Endothelial cell of hepatic sinusoid (primary cell): ENCODE measurements around the gene BCAS3.

ENCODE experiments used
- in situ Hi-C: cut with HindIII; loops from 2 replicates; pipeline ENCODE4 v1.10.0; 2017; ENCODE audit warnings: low sequenced_read_pairs

The BCAS3 gene

GRCh38 chr17:61384692-61385576, 707.3 kb downstream of the BCAS3 start:
- in situ Hi-C loops: loop anchor here (5.0 kb wide), 2 partner anchors 58 to 83 kb away; no protein-coding TSS in a partner anchor

- in situ Hi-C loops: loop anchor here (5.0 kb wide), 2 partner anchors 58 to 83 kb away; no protein-coding TSS in a partner anchor
Measured at GRCh38 chr17:61385577-61386236, 708.1 kb downstream of the BCAS3 start.

- in situ Hi-C loops: loop anchor here (5.0 kb wide), 2 partner anchors 59 to 84 kb away; no protein-coding TSS in a partner anchor
Measured at GRCh38 chr17:61386251-61386650, 708.6 kb downstream of the BCAS3 start.

DNA sequence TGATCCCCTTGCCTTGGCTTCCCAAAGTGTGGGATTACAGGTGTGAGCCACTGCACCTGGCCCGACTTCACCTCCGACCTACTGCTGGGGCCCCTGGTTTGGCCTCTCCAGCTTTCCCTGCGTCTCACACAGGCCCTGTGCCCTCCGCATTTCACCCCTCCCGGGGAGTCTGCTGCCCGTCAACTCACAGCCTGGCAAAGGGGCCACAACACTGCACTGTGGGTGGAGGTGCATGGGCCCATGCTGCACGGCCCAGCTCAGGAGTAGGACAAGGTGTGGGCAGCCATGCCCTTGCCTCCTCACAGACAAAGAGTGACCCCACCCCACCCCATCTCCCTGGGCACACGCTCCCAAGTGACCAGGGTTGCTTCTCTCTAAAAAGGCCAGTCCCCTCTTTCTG, 709.4 kb downstream of the BCAS3 start:
- in situ Hi-C loops: loop anchor here (5.0 kb wide), 2 partner anchors 60 to 85 kb away; no protein-coding TSS in a partner anchor

- in situ Hi-C loops: loop anchor here (5.0 kb wide), 2 partner anchors 60 to 85 kb away; no protein-coding TSS in a partner anchor
Measured at GRCh38 chr17:61387511-61388305, 710.1 kb downstream of the BCAS3 start.

- in situ Hi-C loops: loop anchor here (5.0 kb wide), 2 partner anchors 61 to 86 kb away; no protein-coding TSS in a partner anchor
Measured at GRCh38 chr17:61388561-61389356, 711.1 kb downstream of the BCAS3 start.

DNA sequence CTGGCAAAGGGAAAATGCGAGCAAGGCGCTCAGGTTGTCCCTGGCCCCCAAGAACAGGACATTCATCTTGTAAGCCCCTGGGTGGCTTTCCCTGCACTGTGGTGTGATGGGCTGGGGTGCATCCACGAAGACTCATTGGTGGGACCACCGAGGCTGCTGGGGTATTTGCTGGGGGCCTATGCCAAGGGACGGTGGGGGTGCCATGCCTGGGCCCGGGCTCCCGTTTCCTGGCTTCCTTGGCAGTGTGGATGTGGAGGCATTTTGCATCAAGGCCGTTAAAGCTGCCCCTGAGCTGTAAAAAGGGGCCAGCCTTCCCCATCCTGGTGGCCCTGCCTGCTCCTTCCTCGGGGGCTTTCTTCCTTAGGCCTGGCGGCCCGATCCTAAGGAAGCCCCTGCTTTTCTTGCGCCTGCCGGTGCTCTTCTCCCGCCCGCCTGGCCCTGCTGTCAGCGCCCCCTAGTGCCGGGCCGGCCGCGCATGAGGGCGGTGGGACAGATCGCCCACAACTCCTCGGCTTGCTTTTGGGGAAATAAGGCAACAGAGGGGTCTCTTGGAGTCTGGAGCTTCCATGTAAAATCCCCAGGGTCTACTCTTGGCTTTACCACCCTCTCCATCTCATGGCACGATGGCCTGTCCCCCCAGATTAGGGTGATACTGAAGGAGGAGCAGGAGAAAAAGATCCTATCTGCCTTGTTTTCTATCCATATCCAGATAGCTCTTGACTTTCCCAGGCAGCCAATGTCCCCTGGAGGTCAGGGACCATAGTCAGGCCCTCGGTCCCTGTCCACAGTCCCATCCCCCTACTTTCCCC, 712.2 kb downstream of the BCAS3 start:
- in situ Hi-C loops: loop anchor here (5.0 kb wide), 2 partner anchors 63 to 88 kb away; no protein-coding TSS in a partner anchor

- in situ Hi-C loops: no loop called here
Measured at GRCh38 chr17:61390479-61390791, 712.8 kb downstream of the BCAS3 start.

GRCh38 chr17:61391595-61392291, 714.1 kb downstream of the BCAS3 start:
- in situ Hi-C loops: no loop called here

DNA sequence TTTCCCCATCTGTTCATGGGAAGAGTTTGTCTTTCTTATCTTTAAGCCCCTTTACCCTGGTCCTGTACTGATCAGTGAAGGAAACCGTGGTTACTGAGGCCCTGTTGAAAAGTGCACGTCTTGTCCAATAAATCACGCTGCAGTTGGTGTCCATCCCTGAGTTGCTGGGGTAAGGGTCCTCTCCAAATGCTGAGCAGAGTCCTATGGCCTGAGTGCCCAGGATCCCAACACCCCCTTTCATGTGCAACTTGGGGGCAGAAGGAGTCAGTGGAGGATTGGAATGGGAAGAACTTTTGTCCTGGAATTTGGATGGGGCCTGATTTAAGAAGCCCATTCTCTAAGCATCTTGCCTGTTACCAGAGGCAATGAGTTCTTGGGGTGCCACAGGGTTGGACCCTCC, 715.0 kb downstream of the BCAS3 start:
- in situ Hi-C loops: no loop called here

- in situ Hi-C loops: no loop called here
Measured at GRCh38 chr17:61393550-61393903, 715.9 kb downstream of the BCAS3 start.

GRCh38 chr17:61393904-61394629, 716.4 kb downstream of the BCAS3 start:
- in situ Hi-C loops: no loop called here

- in situ Hi-C loops: no loop called here
Measured at GRCh38 chr17:61394630-61395408, 717.2 kb downstream of the BCAS3 start.

GRCh38 chr17:61395409-61395982, 717.8 kb downstream of the BCAS3 start:
- in situ Hi-C loops: no loop called here

GRCh38 chr17:61395983-61396585, 718.4 kb downstream of the BCAS3 start:
- in situ Hi-C loops: no loop called here

DNA sequence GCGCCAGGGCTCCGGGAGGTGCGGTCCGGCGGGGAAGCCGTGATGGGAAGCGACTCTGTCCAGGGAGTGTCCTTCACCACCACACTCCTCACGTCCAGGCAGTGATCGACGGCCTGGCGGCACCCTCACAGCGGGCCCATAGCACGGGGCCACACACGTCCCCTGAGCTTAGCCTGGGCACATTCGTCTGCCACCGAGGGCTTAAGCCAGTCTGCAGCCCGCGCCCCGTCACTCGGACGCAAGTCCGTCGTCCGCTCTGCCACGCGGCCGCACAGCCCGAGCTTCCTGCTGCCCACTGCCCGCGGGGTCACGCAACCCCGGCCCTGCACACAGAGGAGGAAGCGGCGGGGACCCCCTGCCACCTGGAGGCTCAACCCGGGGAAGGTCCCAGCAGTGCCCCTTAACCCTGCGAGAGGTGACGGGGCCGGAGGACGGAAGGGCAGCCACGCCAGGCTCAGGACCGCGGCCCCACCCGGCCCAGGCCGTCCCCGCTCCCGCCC, 719.0 kb downstream of the BCAS3 start:
- in situ Hi-C loops: no loop called here
